ENCODE results near the gene DLGAP1. TPM values are rescaled to one million over a fixed set of nuclear protein-coding genes. Genes with fewer than 3 reads are reported as not detected.

DLGAP1 gene
- total RNA-seq, 4 donors from 2014 or later, result 2.0 to 4.7 (median 2.1) TPM; not detected in 1

DNA sequence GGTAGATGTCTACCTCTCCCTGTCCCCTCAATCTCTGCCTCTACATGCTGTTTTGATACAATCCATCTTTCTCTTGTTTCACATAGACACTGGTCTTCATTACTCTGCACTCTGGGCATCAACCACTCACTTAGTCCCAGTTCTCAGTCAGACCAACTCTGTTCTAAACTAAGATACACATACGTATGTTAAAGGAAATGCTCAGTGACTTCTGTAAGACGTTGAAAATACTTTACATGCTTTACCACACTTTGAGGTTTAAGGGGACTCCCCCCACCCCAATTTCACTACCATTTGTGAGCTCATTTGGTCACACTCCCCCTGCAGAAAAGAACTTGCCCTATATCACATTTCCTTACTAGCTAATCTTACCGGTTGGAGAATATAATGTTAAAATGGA is 507.7 kb downstream of the DLGAP1 start:
- TF ChIP-seq POLR2A (IDR thresholded peaks at IDR 0.05) (no peak), EP300 (IDR thresholded peaks at IDR 0.05) (no peak), POLR2AphosphoS5 (IDR thresholded peaks at IDR 0.05) (no peak)
- TF ChIP-seq, protein P1, sequence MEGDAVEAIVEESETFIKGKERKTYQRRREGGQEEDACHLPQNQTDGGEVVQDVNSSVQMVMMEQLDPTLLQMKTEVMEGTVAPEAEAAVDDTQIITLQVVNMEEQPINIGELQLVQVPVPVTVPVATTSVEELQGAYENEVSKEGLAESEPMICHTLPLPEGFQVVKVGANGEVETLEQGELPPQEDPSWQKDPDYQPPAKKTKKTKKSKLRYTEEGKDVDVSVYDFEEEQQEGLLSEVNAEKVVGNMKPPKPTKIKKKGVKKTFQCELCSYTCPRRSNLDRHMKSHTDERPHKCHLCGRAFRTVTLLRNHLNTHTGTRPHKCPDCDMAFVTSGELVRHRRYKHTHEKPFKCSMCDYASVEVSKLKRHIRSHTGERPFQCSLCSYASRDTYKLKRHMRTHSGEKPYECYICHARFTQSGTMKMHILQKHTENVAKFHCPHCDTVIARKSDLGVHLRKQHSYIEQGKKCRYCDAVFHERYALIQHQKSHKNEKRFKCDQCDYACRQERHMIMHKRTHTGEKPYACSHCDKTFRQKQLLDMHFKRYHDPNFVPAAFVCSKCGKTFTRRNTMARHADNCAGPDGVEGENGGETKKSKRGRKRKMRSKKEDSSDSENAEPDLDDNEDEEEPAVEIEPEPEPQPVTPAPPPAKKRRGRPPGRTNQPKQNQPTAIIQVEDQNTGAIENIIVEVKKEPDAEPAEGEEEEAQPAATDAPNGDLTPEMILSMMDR (IDR thresholded peaks at IDR 0.05), result no peak
- no peaks in the 10 kb centered on the region for H3K27me3 ChIP-seq
- WGBS, result 74% methylated on average over 3 of the region's 3 CpGs
- no peaks in the 10 kb centered on the region for H3K4me1 ChIP-seq
- no peak overlapping the region for H3K4me3 ChIP-seq
- H3K27ac ChIP-seq, result no peak overlapping the region
- H3K36me3 ChIP-seq, result no peaks in the 10 kb centered on the region
- H3K9me3 ChIP-seq, result no peaks in the 10 kb centered on the region
- DNase-seq (ENCODE audit: low spot score in 2 of 2), result no peak

DNA sequence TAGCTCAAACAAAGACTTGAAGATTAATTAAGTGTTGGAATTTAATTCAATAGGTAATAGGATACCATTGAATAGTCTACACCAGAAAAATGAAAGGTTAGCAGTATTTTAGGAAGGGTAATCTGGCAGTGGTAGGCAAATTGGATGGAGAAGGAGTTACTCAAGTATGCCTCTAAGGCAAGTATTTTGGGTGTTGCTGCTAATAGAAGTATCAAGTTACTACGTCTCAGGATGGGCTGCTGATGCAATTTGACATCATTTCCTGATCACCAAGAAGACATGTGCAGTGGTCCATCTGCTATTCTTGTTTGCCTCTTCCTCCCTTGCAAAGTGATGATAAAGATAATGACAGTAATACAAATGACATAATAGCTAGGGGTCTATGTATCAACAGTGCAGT is 519.8 kb downstream of the DLGAP1 start:
- no peak for DNase-seq (ENCODE audit: low spot score in 2 of 2)
- 29% methylated on average over 1 of the region's 1 CpG for WGBS
- Histone ChIP-seq H3K9me3 (no peaks in the 10 kb centered on the region), H3K4me1 (no peaks in the 10 kb centered on the region), H3K4me3 (no peak overlapping the region), H3K36me3 (no peaks in the 10 kb centered on the region), H3K27me3 (no peaks in the 10 kb centered on the region), H3K27ac (no peak overlapping the region)
- TF ChIP-seq, protein P1 (IDR thresholded peaks at IDR 0.05), result no peak
- TF ChIP-seq POLR2AphosphoS5 (IDR thresholded peaks at IDR 0.05) (no peak), POLR2A (IDR thresholded peaks at IDR 0.05) (no peak), EP300 (IDR thresholded peaks at IDR 0.05) (no peak)

DNA sequence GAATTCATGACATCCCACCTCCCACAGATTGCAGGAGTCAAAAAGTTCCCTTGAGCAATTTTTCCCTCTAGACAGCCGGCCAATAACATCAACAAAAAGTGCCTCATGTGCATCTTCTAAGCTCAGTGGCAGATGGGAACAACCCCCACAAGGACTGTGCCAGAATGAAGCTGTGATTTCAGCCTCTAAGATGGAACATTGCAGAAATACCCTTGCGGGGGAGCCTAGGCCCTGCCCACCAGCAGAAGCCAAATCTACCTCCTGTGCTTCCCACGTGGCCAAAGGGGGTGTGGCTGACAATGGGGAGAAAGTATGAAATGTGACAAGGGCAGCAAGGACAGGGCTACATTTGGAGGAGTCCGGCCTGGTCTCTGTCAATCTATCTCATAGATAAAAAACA is 522.8 kb downstream of the DLGAP1 start:
- WGBS, result 45% methylated on average over 3 of the region's 4 CpGs
- Histone ChIP-seq H3K27me3 (no peaks in the 10 kb centered on the region), H3K4me1 (no peaks in the 10 kb centered on the region), H3K4me3 (no peak overlapping the region), H3K36me3 (no peaks in the 10 kb centered on the region), H3K27ac (no peak overlapping the region), H3K9me3 (no peaks in the 10 kb centered on the region)
- DNase-seq (ENCODE audit: low spot score in 2 of 2), result no peak
- TF ChIP-seq POLR2A (IDR thresholded peaks at IDR 0.05) (no peak), EP300 (IDR thresholded peaks at IDR 0.05) (no peak)

DNA sequence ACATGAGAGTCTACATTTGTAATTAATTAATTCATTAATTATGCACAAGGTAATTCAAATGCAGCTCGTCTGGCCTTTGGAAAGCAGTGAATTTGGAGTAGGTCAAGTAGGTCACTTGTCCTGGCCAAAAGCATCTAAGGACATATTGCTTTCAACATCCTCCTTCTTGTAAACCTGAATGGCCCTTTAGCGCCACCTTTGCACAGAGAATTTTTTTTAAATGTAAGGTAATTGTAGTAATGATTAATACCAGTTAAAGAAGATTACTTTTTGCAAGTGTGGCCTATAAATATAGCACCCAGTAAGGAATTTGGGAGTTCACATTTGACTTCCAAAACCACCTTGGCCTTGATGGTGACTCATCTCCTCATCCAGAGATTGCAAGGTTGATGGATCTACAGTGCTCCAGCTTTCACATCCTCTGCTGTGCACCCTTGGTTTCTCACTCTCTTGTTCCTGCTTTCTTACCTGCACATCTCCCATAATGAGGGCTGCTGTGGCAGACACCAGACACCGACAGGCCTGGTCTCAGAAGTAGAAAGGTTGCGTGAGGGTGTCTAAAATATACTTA is 523.5 kb downstream of the DLGAP1 start:
- Histone ChIP-seq H3K4me1 (no peaks in the 10 kb centered on the region), H3K36me3 (no peaks in the 10 kb centered on the region), H3K4me3 (no peak overlapping the region), H3K27me3 (no peaks in the 10 kb centered on the region), H3K9me3 (no peaks in the 10 kb centered on the region), H3K27ac (no peak overlapping the region)
- TF ChIP-seq POLR2AphosphoS5 (IDR thresholded peaks at IDR 0.05) (no peak), EP300 (IDR thresholded peaks at IDR 0.05) (no peak), POLR2A (IDR thresholded peaks at IDR 0.05) (no peak)
- TF ChIP-seq, protein P1 (IDR thresholded peaks at IDR 0.05), result no peak
- WGBS, result 90% methylated on average over 4 of the region's 4 CpGs
- no peak for DNase-seq (ENCODE audit: low spot score in 2 of 2)

DNA sequence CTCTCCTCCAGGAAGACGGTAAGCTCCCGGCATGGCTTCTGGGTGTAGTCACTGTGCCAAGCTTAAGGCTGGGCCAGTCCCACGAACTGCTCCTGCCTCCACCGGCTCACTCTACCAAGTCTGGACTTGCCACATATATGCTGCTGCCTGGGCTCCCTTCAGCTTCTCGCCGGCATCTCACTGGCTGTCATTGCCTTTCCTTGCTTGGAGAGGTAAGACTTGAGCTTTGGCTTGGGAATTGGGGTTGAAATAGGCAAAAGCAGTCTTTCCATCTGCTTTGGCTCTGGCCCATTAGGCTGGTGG is 524.1 kb downstream of the DLGAP1 start:
- Histone ChIP-seq H3K36me3 (no peaks in the 10 kb centered on the region), H3K27me3 (no peaks in the 10 kb centered on the region), H3K27ac (no peak overlapping the region), H3K4me1 (no peaks in the 10 kb centered on the region), H3K9me3 (no peaks in the 10 kb centered on the region), H3K4me3 (no peak overlapping the region)
- TF ChIP-seq EP300 (IDR thresholded peaks at IDR 0.05) (no peak), POLR2A (IDR thresholded peaks at IDR 0.05) (no peak), POLR2AphosphoS5 (IDR thresholded peaks at IDR 0.05) (no peak)
- TF ChIP-seq, protein P1 (IDR thresholded peaks at IDR 0.05), result no peak
- no peak for DNase-seq (ENCODE audit: low spot score in 2 of 2)
- 88% methylated on average over 6 of the region's 6 CpGs for WGBS
